Fibroblast of pulmonary artery (primary cell): ENCODE measurements around the gene GFM1.

Experiments
- DNase-seq: peaks from one replicate; pipeline ENCODE4 v3.0.0-alpha.2; 2010; ENCODE audit warnings: low read depth
- H3K4me3 ChIP-seq: replicated peaks from 2 replicates; pipeline ENCODE4 v1.5.1; 2011; ENCODE audit warnings: low read depth, mild to moderate bottlenecking, control low read depth, low read length, moderate library complexity
- TF ChIP-seq, protein P1 (sequence below): IDR thresholded peaks from 2 replicates; pipeline ENCODE4 v1.5.1; 2011; ENCODE audit warnings: mild to moderate bottlenecking, control low read depth, low read length, inconsistent platforms; ENCODE audit errors: missing control alignments

GFM1 gene

GRCh38 chr3:158696618-158697017 is 52.3 kb downstream of the GFM1 start:
- TF ChIP-seq, protein P1, sequence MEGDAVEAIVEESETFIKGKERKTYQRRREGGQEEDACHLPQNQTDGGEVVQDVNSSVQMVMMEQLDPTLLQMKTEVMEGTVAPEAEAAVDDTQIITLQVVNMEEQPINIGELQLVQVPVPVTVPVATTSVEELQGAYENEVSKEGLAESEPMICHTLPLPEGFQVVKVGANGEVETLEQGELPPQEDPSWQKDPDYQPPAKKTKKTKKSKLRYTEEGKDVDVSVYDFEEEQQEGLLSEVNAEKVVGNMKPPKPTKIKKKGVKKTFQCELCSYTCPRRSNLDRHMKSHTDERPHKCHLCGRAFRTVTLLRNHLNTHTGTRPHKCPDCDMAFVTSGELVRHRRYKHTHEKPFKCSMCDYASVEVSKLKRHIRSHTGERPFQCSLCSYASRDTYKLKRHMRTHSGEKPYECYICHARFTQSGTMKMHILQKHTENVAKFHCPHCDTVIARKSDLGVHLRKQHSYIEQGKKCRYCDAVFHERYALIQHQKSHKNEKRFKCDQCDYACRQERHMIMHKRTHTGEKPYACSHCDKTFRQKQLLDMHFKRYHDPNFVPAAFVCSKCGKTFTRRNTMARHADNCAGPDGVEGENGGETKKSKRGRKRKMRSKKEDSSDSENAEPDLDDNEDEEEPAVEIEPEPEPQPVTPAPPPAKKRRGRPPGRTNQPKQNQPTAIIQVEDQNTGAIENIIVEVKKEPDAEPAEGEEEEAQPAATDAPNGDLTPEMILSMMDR = no peak
- no peak overlapping the region for H3K4me3 ChIP-seq
- DNase-seq = peak; percentile 62

DNA sequence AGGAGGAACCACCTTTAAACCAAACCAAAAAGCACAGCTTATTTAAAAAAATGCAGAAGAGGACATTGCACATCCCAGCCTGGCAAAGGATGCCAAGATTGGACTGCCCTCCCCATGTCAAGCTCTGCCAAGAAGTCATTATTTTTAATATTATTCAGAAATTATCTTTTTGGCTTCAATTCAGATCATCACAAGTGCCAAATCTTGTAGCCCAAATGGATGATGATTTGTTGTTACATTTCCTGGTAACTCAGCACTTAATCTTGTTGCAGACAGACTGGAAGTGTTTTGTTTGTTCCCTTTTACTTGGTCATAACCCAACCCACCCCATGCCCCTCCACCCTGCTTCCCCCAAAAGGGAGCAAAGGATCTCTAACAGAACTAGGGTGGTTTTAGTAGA is 56.2 kb downstream of the GFM1 start:
- no peak overlapping the region for H3K4me3 ChIP-seq
- TF ChIP-seq, protein P1 = no peak
- DNase-seq = peak; percentile 69

GRCh38 chr3:158701420-158702065 is 57.2 kb downstream of the GFM1 start:
- TF ChIP-seq, protein P1 = no peak
- no peak overlapping the region for H3K4me3 ChIP-seq
- DNase-seq = no peak

DNA sequence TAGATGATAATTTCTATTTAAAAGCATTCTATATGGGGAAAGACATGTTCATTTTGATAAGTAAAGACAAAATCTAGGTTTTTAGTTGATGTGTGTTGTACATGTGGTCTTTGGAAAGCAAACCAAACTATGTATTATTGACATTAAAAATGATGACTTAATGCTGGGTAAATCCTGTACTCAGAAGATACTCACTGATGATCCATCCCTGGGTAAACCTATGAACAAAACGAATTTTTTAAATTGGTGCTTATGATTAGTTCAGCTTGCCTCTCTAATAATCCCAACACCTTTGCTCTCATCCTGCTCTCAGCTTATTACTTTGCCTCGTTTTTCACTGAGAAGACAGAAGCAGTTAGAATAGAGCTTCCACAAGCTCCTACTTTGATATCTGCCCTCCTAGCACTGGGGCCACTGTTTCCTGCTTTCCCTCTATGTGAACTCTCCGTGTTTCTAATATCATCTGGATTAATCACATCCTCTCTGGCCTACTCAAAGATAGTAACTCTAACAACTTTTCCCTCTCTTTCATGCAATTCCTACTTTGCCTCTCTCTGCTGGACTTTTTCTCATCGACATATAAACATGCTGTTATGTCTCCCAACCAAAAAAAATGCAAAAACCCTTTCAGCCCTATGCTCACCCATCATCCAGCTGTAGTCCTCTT is 58.6 kb downstream of the GFM1 start:
- TF ChIP-seq, protein P1 = no peak
- H3K4me3 ChIP-seq = no peak overlapping the region
- DNase-seq = peak; percentile 76

DNA sequence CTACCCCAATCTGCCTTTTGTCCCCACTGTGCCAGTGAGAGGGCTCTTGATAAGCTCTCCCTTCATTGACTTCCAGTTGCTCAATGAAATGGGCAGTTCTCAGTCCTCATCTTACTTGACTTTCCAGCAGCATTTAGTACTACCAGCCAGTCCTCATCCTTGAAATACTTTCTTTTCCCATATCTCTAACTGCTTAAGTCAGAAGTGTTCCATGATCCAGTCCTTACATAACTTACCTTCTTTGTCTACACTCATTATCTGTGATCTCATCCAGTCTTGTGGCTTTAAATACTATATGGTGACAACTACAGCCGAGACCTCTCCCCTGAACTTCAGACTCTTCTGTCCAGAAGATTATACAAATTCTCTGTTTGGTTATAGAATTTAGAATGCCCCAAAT is 59.2 kb downstream of the GFM1 start:
- TF ChIP-seq, protein P1 = no peak
- no peak overlapping the region for H3K4me3 ChIP-seq
- peak; percentile 49 for DNase-seq

- TF ChIP-seq, protein P1 = no peak
- DNase-seq = peak; percentile 92
These were observed 65.3 kb downstream of the GFM1 start for GRCh38 chr3:158709666-158710083.

More at GRCh38 chr3:158709666-158710083, 65.3 kb downstream of the GFM1 start:
- H3K4me3 ChIP-seq = no peak overlapping the region
